ENCODE data around the gene METTL25. TPM values are rescaled to one million over a fixed set of nuclear protein-coding genes. Genes with fewer than 3 reads are reported as not detected.

Gene METTL25
- total RNA-seq, 1 donor from 2014 or later, result 8.8 TPM

DNA sequence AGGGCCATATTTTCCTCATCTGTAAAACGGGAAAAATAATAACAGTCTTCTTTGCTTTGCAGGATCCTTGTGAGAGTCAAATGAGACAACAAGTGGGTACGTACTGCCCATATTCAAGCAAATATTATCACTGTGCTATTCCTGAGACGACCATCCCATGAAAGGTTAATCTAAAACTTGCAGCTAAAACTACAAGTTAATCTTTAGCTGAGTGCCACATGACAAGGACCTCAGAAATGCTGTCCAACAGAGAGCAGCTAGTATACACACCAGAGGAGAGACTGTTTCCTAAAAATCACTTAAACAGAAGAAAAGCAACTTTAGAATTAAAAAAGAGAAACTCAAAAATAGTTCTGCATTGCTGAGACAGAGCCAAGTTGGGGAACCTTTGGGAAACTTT is 165.7 kb downstream of the METTL25 start:
- no peaks in the 10 kb centered on the region for H3K9me3 Mint-ChIP-seq (ENCODE audit: unreplicated experiment)
- H3K27me3 Mint-ChIP-seq (ENCODE audit: unreplicated experiment), result peaks cover 43% of the 10 kb centered on the region
- no peaks in the 10 kb centered on the region for H3K4me1 Mint-ChIP-seq (ENCODE audit: unreplicated experiment)
- H3K27ac Mint-ChIP-seq (ENCODE audit: unreplicated experiment), result no peak overlapping the region
- TF ChIP-seq, protein P1, sequence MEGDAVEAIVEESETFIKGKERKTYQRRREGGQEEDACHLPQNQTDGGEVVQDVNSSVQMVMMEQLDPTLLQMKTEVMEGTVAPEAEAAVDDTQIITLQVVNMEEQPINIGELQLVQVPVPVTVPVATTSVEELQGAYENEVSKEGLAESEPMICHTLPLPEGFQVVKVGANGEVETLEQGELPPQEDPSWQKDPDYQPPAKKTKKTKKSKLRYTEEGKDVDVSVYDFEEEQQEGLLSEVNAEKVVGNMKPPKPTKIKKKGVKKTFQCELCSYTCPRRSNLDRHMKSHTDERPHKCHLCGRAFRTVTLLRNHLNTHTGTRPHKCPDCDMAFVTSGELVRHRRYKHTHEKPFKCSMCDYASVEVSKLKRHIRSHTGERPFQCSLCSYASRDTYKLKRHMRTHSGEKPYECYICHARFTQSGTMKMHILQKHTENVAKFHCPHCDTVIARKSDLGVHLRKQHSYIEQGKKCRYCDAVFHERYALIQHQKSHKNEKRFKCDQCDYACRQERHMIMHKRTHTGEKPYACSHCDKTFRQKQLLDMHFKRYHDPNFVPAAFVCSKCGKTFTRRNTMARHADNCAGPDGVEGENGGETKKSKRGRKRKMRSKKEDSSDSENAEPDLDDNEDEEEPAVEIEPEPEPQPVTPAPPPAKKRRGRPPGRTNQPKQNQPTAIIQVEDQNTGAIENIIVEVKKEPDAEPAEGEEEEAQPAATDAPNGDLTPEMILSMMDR (IDR thresholded peaks at IDR 0.05), result no peak
- no peak for DNase-seq (ENCODE audit: extremely low spot score, unreplicated experiment)
- no peak overlapping the region for H3K4me3 Mint-ChIP-seq (ENCODE audit: unreplicated experiment)
- no peaks in the 10 kb centered on the region for H3K36me3 Mint-ChIP-seq (ENCODE audit: unreplicated experiment)

GRCh38 chr12:82524641-82525040 is 166.3 kb downstream of the METTL25 start:
- DNase-seq (ENCODE audit: extremely low spot score, unreplicated experiment), result no peak
- H3K36me3 Mint-ChIP-seq (ENCODE audit: unreplicated experiment), result no peaks in the 10 kb centered on the region
- H3K27ac Mint-ChIP-seq (ENCODE audit: unreplicated experiment), result no peak overlapping the region
- TF ChIP-seq, protein P1 (IDR thresholded peaks at IDR 0.05), result no peak
- H3K27me3 Mint-ChIP-seq (ENCODE audit: unreplicated experiment), result peaks cover 41% of the 10 kb centered on the region
- H3K9me3 Mint-ChIP-seq (ENCODE audit: unreplicated experiment), result no peaks in the 10 kb centered on the region
- H3K4me1 Mint-ChIP-seq (ENCODE audit: unreplicated experiment), result no peaks in the 10 kb centered on the region
- no peak overlapping the region for H3K4me3 Mint-ChIP-seq (ENCODE audit: unreplicated experiment)

- H3K4me1 Mint-ChIP-seq (ENCODE audit: unreplicated experiment), result no peaks in the 10 kb centered on the region
- no peak overlapping the region for H3K27ac Mint-ChIP-seq (ENCODE audit: unreplicated experiment)
- H3K4me3 Mint-ChIP-seq (ENCODE audit: unreplicated experiment), result no peak overlapping the region
- TF ChIP-seq, protein P1 (IDR thresholded peaks at IDR 0.05), result no peak
- H3K9me3 Mint-ChIP-seq (ENCODE audit: unreplicated experiment), result no peaks in the 10 kb centered on the region
- DNase-seq (ENCODE audit: extremely low spot score, unreplicated experiment), result no peak
- peaks cover 39% of the 10 kb centered on the region for H3K27me3 Mint-ChIP-seq (ENCODE audit: unreplicated experiment)
- H3K36me3 Mint-ChIP-seq (ENCODE audit: unreplicated experiment), result no peaks in the 10 kb centered on the region
These were observed 167.3 kb downstream of the METTL25 start for GRCh38 chr12:82525616-82526015.

DNA sequence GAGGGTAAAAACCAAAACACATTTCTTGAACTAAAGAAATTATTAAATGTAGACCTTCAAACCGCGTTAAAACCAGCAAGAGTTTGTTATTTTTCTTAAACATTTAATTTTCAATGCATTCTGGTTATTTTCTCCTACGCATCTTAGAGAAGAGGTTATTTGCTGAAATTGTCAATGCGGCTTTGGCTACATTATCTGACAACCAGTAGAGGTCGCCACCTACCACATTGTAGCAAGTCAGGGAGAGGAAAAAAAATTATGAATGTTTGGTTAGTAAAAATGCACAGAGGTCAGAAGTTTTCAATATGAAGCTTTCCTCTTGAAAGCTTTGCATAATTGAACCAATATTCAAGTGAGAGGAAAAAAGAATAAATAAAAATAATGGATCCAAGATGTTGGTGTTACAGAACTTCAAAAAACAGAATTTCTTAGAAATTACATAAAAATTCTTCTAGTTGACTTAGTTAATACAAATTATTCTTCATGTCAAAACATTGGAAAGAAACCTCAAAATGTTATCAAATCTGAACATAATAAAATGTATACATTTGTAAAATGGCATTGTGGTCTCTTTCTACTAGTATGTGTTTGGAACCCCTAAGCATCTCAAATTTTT is 168.9 kb downstream of the METTL25 start:
- Mint-ChIP-seq H3K4me1 (ENCODE audit: unreplicated experiment) (no peaks in the 10 kb centered on the region), H3K4me3 (ENCODE audit: unreplicated experiment) (no peak overlapping the region), H3K27me3 (ENCODE audit: unreplicated experiment) (peaks cover 39% of the 10 kb centered on the region), H3K9me3 (ENCODE audit: unreplicated experiment) (no peaks in the 10 kb centered on the region), H3K36me3 (ENCODE audit: unreplicated experiment) (no peaks in the 10 kb centered on the region), H3K27ac (ENCODE audit: unreplicated experiment) (no peak overlapping the region)
- no peak for DNase-seq (ENCODE audit: extremely low spot score, unreplicated experiment)
- TF ChIP-seq, protein P1 (IDR thresholded peaks at IDR 0.05), result peak; percentile 94

Other genes with a start within 250 kb of the METTL25 start
- gene CCDC59, start 142 bp upstream of the METTL25 start, total RNA-seq, result 32.1 and 33.2 TPM in 2 replicates

Measured in osteocyte (in vitro differentiated cells).